H1 (cell line): Measurements from ENCODE around the gene ASTN2. TPM values are rescaled to one million over a fixed set of nuclear protein-coding genes. Genes with fewer than 3 reads are reported as not detected.

ENCODE experiments used
- CTCF ChIA-PET: fragments of 300-600 bp; sonication (Branson Sonifier 250); formaldehyde crosslinking; loops from one replicate; lab custom pipeline; 2021; ENCODE audit not compliant: partially characterized antibody; lab: Charles Lee
- POLR2A ChIA-PET: fragments of 300-600 bp; sonication (Branson Sonifier 250); formaldehyde crosslinking; loops from one replicate; lab custom pipeline; 2021; ENCODE audit warnings: inconsistent platforms; ENCODE audit not compliant: partially characterized antibody; lab: Charles Lee
- DNase-seq, 2 experiments: peaks; one replicate each; pipeline versions ENCODE4 v3.0.0 to v3.0.0-alpha.2; 2010 to 2022; ENCODE audit warnings: low spot score in 2 of 2, low read depth in 1 of 2, mixed read lengths in 1 of 2
- FAIRE-seq: peaks from 2 replicates; lab custom pipeline; 2011; peaks lifted over from hg19 to GRCh38; lab: Jason Lieb, UNC
- H2AFZ ChIP-seq: 2 replicates; pipeline ENCODE4 v1.8.1; 2012; ENCODE audit warnings: low read length, inconsistent platforms
- H2AK5ac ChIP-seq: 2 replicates; pipeline ENCODE4 v1.6.1; 2013; ENCODE audit warnings: low read depth, low read length
- H2BK120ac ChIP-seq: replicated peaks from 2 replicates; pipeline ENCODE3; 2013; ENCODE audit warnings: low read depth, low read length, inconsistent platforms
- H2BK12ac ChIP-seq: 2 replicates; pipeline ENCODE4 v1.6.1; 2013; ENCODE audit warnings: low read depth, low read length
- H2BK15ac ChIP-seq: 2 replicates; pipeline ENCODE4 v1.6.1; 2013; ENCODE audit warnings: low read length
- H2BK20ac ChIP-seq: 2 replicates; pipeline ENCODE4 v1.6.1; 2013; ENCODE audit warnings: low read length
- H2BK5ac ChIP-seq: 2 replicates; pipeline ENCODE4 v1.6.1; 2013; ENCODE audit warnings: low read depth, low read length
- H3K14ac ChIP-seq: 2 replicates; pipeline ENCODE4 v1.6.1; 2013; ENCODE audit warnings: inconsistent platforms; ENCODE audit not compliant: insufficient read length
- H3K18ac ChIP-seq: 2 replicates; pipeline ENCODE4 v1.6.1; 2013; ENCODE audit warnings: low read length; ENCODE audit errors: extremely low read depth
- H3K23ac ChIP-seq: 2 replicates; pipeline ENCODE4 v1.6.1; 2013; ENCODE audit warnings: inconsistent platforms; ENCODE audit not compliant: insufficient read length
- H3K23me2 ChIP-seq: 2 replicates; pipeline ENCODE4 v1.6.1; 2013; ENCODE audit warnings: low read depth, low read length
- H3K27ac ChIP-seq: 2 replicates; pipeline ENCODE4 v1.6.1; 2011; ENCODE audit warnings: low read depth, low read length, inconsistent platforms
- H3K27me3 ChIP-seq, 4 experiments: replicated peaks in 1 of 4; 1 replicate in 1 of 4; 2 replicates in 3 of 4; pipeline versions ENCODE4 v1.6.1 to v1.8.1; 2011 to 2013; ENCODE audit warnings: low read length in 3 of 4, mild to moderate bottlenecking in 3 of 4, inconsistent platforms in 2 of 4, mixed read lengths in 2 of 4, moderate library complexity in 1 of 4; ENCODE audit not compliant: control insufficient read depth in 3 of 4, insufficient read depth in 3 of 4; ENCODE audit errors: extremely low read depth in 1 of 4
- H3K36me3 ChIP-seq, 4 experiments: 2 replicates each; pipeline versions ENCODE4 v1.6.1 to v1.8.1; 2011 to 2013; ENCODE audit warnings: mild to moderate bottlenecking in 4 of 4, low read length in 3 of 4, moderate library complexity in 2 of 4, control low read depth in 1 of 4, inconsistent platforms in 1 of 4; ENCODE audit not compliant: insufficient read depth in 4 of 4, control insufficient read depth in 2 of 4
- H3K4ac ChIP-seq: replicated peaks from 2 replicates; pipeline ENCODE3; 2013; ENCODE audit warnings: low read length, low read depth, mixed read lengths, inconsistent platforms; ENCODE audit not compliant: insufficient read length
- H3K4me1 ChIP-seq, 4 experiments: replicated peaks in 1 of 4; 1 replicate in 1 of 4; 2 replicates in 3 of 4; pipeline versions ENCODE4 v1.6.1 to v1.8.1; 2011 to 2013; ENCODE audit warnings: low read length in 3 of 4, inconsistent platforms in 2 of 4, mixed read lengths in 1 of 4; ENCODE audit not compliant: insufficient read depth in 4 of 4, control insufficient read depth in 3 of 4
- H3K4me2 ChIP-seq, 2 experiments: 2 replicates each; pipeline versions ENCODE4 v1.6.1 to v1.8.1; 2011 to 2013; ENCODE audit warnings: low read depth in 2 of 2, low read length in 2 of 2, control low read depth in 1 of 2, inconsistent platforms in 1 of 2, mild to moderate bottlenecking in 1 of 2; ENCODE audit not compliant: insufficient read depth in 1 of 2
- H3K4me3 ChIP-seq, 4 experiments: fragments of 200-600, 300-600 bp in 1 of 4; sonication (generic), shearing (Covaris generic), sonication (Bioruptor Twin) in 1 of 4; 2 replicates each; pipeline versions ENCODE4 v1.5.1 to v1.8.1; 2011 to 2016; ENCODE audit warnings: low read length in 4 of 4, low read depth in 3 of 4, control low read depth in 2 of 4, inconsistent platforms in 2 of 4, mild to moderate bottlenecking in 2 of 4, mixed read lengths in 1 of 4, moderate library complexity in 1 of 4; ENCODE audit not compliant: insufficient read depth in 2 of 4; ENCODE audit errors: extremely low read depth in 1 of 4
- H3K56ac ChIP-seq: replicated peaks from 2 replicates; pipeline ENCODE3; 2013; ENCODE audit warnings: low read depth, mild to moderate bottlenecking, mixed read lengths, low read length, inconsistent platforms; ENCODE audit not compliant: insufficient read length
- H3K79me1 ChIP-seq: 2 replicates; pipeline ENCODE4 v1.6.1; 2013; ENCODE audit warnings: low read depth, low read length, control low read depth
- H3K79me2 ChIP-seq, 2 experiments: 2 replicates each; pipeline versions ENCODE4 v1.6.1 to v1.8.1; 2012 to 2013; ENCODE audit warnings: low read length in 2 of 2, mild to moderate bottlenecking in 2 of 2, inconsistent platforms in 1 of 2; ENCODE audit not compliant: insufficient read depth in 2 of 2, control insufficient read depth in 1 of 2
- H3K9ac ChIP-seq, 4 experiments: replicated peaks in 1 of 4; 1 replicate in 1 of 4; 2 replicates in 3 of 4; pipeline versions ENCODE4 v1.6.1 to v1.8.1; 2011 to 2013; ENCODE audit warnings: low read depth in 3 of 4, low read length in 3 of 4, control low read depth in 2 of 4, mild to moderate bottlenecking in 2 of 4, moderate library complexity in 2 of 4, inconsistent platforms in 1 of 4; ENCODE audit errors: extremely low read depth in 1 of 4
- H3K9me3 ChIP-seq, 2 experiments: 2 replicates each; pipeline versions ENCODE4 v1.6.1 to v1.8.1; 2012 to 2013; ENCODE audit warnings: mild to moderate bottlenecking in 2 of 2, moderate library complexity in 2 of 2, control low read depth in 1 of 2, inconsistent platforms in 1 of 2, low read depth in 1 of 2, low read length in 1 of 2, mixed read lengths in 1 of 2; ENCODE audit not compliant: insufficient read depth in 2 of 2
- H4K20me1 ChIP-seq, 2 experiments: replicated peaks in 1 of 2; 2 replicates each; pipeline versions ENCODE3 to v1.8.1; 2011 to 2013; ENCODE audit warnings: inconsistent platforms in 2 of 2, low read length in 2 of 2, mild to moderate bottlenecking in 1 of 2; ENCODE audit not compliant: insufficient read depth in 2 of 2, control insufficient read depth in 1 of 2
- H4K5ac ChIP-seq: 2 replicates; pipeline ENCODE4 v1.6.1; 2013; ENCODE audit warnings: low read length, low read depth, mixed read lengths, inconsistent platforms; ENCODE audit not compliant: insufficient read length
- H4K8ac ChIP-seq: 2 replicates; pipeline ENCODE4 v1.8.0; 2013; ENCODE audit warnings: mild to moderate bottlenecking, moderate library complexity, low read length, inconsistent platforms; ENCODE audit not compliant: insufficient read depth; ENCODE audit errors: extremely low read depth
- H4K91ac ChIP-seq: replicated peaks from 2 replicates; pipeline ENCODE3; 2013; ENCODE audit warnings: low read length, mixed read lengths, inconsistent platforms; ENCODE audit not compliant: insufficient read length
- EZH2 ChIP-seq: fragments of 200-600 bp; sonication (generic); IDR thresholded peaks from 2 replicates; pipeline ENCODE4 v1.7.1; 2012; ENCODE audit warnings: low read depth, mild to moderate bottlenecking, moderate library complexity, low read length, inconsistent platforms; ENCODE audit not compliant: severe bottlenecking
- KDM1A ChIP-seq: fragments of 200-600, 300-600 bp; sonication (generic); IDR thresholded peaks from 2 replicates; pipeline ENCODE4 v1.7.1; 2016; ENCODE audit warnings: mild to moderate bottlenecking, low read length, borderline replicate concordance
- RAD21 ChIP-seq, 2 experiments: IDR thresholded peaks in 1 of 2; conservative IDR thresholded peaks in 1 of 2; 2 replicates each; pipeline ENCODE4 v1.6.1; 2011; ENCODE audit warnings: low read depth in 2 of 2, low read length in 2 of 2, improper control_type of control experiment in 1 of 2, inconsistent platforms in 1 of 2, mild to moderate bottlenecking in 1 of 2, moderate library complexity in 1 of 2
- SAP30 ChIP-seq: fragments of 300-600 bp; sonication (generic); IDR thresholded peaks from 2 replicates; pipeline ENCODE4 v1.7.1; 2012; ENCODE audit warnings: low read length, moderate library complexity, mild to moderate bottlenecking, inconsistent platforms; ENCODE audit not compliant: insufficient read depth, insufficient replicate concordance
- TAF1 ChIP-seq: IDR thresholded peaks from 2 replicates; pipeline ENCODE4 v1.6.1; 2011; ENCODE audit warnings: mild to moderate bottlenecking, low read depth, low read length
- WGBS, 2 experiments: shearing (Covaris generic) in 1 of 2; methylation state at CpG; one replicate each; pipeline versions ENCODE4 v1.1.6 to v1.1.7; 2013 to 2015; ENCODE audit warnings: low lambda C conversion rate in 2 of 2, mixed read lengths in 2 of 2, inconsistent platforms in 1 of 2, low coverage in 1 of 2, missing lambda C conversion rate in 1 of 2; ENCODE audit not compliant: insufficient replicate concordance in 2 of 2, insufficient coverage in 1 of 2, insufficient read length in 1 of 2; ENCODE audit errors: extremely low coverage in 1 of 2, missing lambda C conversion rate in 1 of 2; 5-methylcytosine and 5-hydroxymethylcytosine counted together
- polyA plus RNA-seq, 7 experiments: library from polyadenylated mRNA; depleted of rRNA in 3 of 7; stranded (reverse) in 5 of 7; unstranded in 2 of 7; fragments of >200 nt in 5 of 7; fragments of 200-250 nt in 2 of 7; gene quantifications; 1 replicate in 5 of 7; 2 replicates in 1 of 7; 4 replicates in 1 of 7; pipeline versions ENCODE4 v1.2.1 to v1.2.3, GENCODE V29; 2011 to 2013; ENCODE audit warnings: missing spikeins in 2 of 7, mixed read lengths in 2 of 7
- total RNA-seq: library from RNA; stranded (reverse); fragmentation: NEBNext Ultra II Directional; extraction: Animal tissue kit (Norgen Biotek cat#: 25700); gene quantifications from 2 replicates; pipeline ENCODE4 v1.2.1, GENCODE V29; 2021
- TF ChIP-seq, protein P1 (sequence below), 3 experiments: IDR thresholded peaks; 1 replicate in 2 of 3; 2 replicates in 1 of 3; pipeline versions ENCODE4 v1.5.1 to v1.6.1; 2011; ENCODE audit warnings: low read length in 3 of 3, mild to moderate bottlenecking in 3 of 3, inconsistent platforms in 2 of 3, low read depth in 1 of 3, moderate library complexity in 1 of 3; ENCODE audit not compliant: insufficient read depth in 1 of 3; ENCODE audit errors: control extremely low read depth in 1 of 3

The ASTN2 gene
- total and polyA plus RNA-seq, 2 of the 8 experiments (the other 6 are each of a cell fraction or from before 2014, with no cell fraction given), result 8.2 to 13.7 TPM

DNA sequence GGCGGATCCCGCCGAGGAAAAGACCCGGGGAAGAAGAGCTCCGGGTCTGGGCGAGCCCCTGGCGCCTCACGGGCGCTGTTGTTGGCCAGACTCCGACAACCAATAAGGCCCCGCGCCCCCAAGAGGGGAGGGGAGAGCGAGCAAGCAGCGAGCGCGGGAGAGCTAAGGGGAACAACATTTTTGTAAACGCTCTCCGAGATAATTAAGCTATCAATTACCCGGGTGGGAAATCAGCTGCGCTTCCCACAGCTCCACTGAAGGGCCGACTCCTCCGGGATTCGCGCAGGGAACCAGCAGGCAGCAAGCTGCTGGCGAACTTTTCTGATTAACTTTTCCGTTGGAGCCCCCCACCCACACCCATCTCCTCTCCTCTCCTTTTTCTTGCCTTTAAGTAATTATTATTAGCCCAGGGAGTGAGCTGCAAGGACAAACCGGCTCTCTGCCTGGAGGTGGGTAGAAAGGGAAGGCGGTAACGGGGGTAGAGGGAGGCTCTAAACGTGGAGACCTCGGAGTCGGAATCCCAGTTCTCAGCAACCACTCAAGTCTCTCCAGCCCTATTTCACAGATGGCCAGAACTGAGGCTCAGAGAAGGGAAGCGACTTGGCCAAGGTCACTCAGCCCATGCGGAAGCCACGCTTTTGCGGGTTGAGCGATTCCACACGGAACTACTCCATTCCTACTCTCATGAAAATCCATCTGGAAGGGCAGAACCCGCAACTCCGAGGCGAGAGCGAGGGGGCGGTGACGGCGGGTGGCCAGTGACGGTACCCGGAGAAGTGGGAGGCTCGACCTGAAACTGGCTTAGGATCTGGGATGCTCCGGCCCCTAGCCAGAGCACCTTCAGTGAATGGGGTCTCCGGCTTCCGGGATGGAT, 1.3 kb downstream of the ASTN2 start:
- H3K27me3 ChIP-seq, result peaks cover 22 to 53% (median 49%) of the 10 kb centered on the region in 4 experiments
- TF ChIP-seq RAD21 (IDR thresholded peaks at IDR 0.05 in 1 of 2, conservative IDR thresholded peaks at IDR 0.05 in 1 of 2; ENCODE audit: low read depth in 2 of 2, low read length in 2 of 2) (peak; percentile 13 to 18; a peak in 2 of 4 replicates), SAP30 (no peak), TAF1 (0 out of 2 replicates have a peak, but pooled peaks have one; percentile 8), EZH2 (peak; percentile 44), KDM1A (peak; percentile 79; the same call in 1 of the 2 replicates)
- TF ChIP-seq, protein P1, sequence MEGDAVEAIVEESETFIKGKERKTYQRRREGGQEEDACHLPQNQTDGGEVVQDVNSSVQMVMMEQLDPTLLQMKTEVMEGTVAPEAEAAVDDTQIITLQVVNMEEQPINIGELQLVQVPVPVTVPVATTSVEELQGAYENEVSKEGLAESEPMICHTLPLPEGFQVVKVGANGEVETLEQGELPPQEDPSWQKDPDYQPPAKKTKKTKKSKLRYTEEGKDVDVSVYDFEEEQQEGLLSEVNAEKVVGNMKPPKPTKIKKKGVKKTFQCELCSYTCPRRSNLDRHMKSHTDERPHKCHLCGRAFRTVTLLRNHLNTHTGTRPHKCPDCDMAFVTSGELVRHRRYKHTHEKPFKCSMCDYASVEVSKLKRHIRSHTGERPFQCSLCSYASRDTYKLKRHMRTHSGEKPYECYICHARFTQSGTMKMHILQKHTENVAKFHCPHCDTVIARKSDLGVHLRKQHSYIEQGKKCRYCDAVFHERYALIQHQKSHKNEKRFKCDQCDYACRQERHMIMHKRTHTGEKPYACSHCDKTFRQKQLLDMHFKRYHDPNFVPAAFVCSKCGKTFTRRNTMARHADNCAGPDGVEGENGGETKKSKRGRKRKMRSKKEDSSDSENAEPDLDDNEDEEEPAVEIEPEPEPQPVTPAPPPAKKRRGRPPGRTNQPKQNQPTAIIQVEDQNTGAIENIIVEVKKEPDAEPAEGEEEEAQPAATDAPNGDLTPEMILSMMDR (IDR thresholded peaks at IDR 0.05; ENCODE audit: control extremely low read depth in 1 of 3, insufficient read depth in 1 of 3, low read depth in 1 of 3, low read length in 3 of 3), result peak; percentile 26 to 33 (median 28)

More for the DNA sequence above, 1.3 kb downstream of the ASTN2 start:
- Histone ChIP-seq H3K4me1 (peaks cover 4 to 17% (median 15%) of the 10 kb centered on the region in 4 experiments), H2BK15ac (no peak overlapping the region; the same call in 1 of the 2 replicates), H3K27ac (no peak overlapping the region), H3K4ac (peak overlapping the region; percentile 44), H4K5ac (no peak overlapping the region), H3K23ac (no peak overlapping the region), H3K9ac (peak overlapping the region in 1 of 4 experiments; percentile 8; a peak in 3 of 7 replicates), H4K8ac (peak overlapping the region; percentile 58; the same call in 1 of the 2 replicates), H3K23me2 (peaks cover 17% of the 10 kb centered on the region), H2AK5ac (no peak overlapping the region; the same call in 1 of the 2 replicates), H3K79me2 (no peaks in the 10 kb centered on the region), H4K20me1 (peaks cover 5 to 7% of the 10 kb centered on the region in 2 experiments), H3K9me3 (no peaks in the 10 kb centered on the region), H3K36me3 (no peaks in the 10 kb centered on the region), H2AFZ (0 out of 2 replicates have a peak overlapping the region, but pooled peaks have one; percentile 2), H2BK120ac (no peak overlapping the region), H2BK5ac (no peak overlapping the region; the same call in 1 of the 2 replicates), H3K14ac (no peak overlapping the region), H2BK20ac (no peak overlapping the region), H3K79me1 (no peaks in the 10 kb centered on the region), H3K4me2 (peak overlapping the region; percentile 99 to 100), H3K4me3 (peak overlapping the region; percentile 55 to 75 (median 66)), H3K56ac (no peak overlapping the region), H3K18ac (no peak overlapping the region), H2BK12ac (no peak overlapping the region), H4K91ac (no peak overlapping the region)
- DNase-seq (peak in 1 of 2 experiments; percentile 74), FAIRE-seq (no peak)
- WGBS, 2 experiments, result 3% methylated on average over 47 of the region's 51 CpGs; no CpG with 5 or more reads in 1 of the 2 experiments
- ChIA-PET POLR2A (interaction anchor here (0.8 to 1.4 kb wide), 3 partner anchors 10 to 20 kb away, joined by 3 read pairs; no protein-coding TSS in a partner anchor), CTCF (interaction anchor here (0.7 to 16.0 kb wide), 35 partner anchors 9 to 1248 kb away, joined by 3 to 165 read pairs (median 4); no protein-coding TSS in a partner anchor)
